Testis (tissue), 3 donors: Measurements from ENCODE around the gene TSBP1. TPM values are rescaled to one million over a fixed set of nuclear protein-coding genes. Genes with fewer than 3 reads are reported as not detected.
"Not testable (repeated sequence)": the region's sequence is repeated elsewhere in the genome, so short reads cannot be mapped to it uniquely, and the experiment has no call there.

Source experiments
- DNase-seq: peaks from one replicate; pipeline ENCODE4 v3.0.0-alpha.2; 2019
- H3K27ac ChIP-seq, 2 donors: fragments of 200-600 bp; sonication (generic); one replicate each; pipeline ENCODE4 v1.5.1; 2019
- H3K27me3 ChIP-seq: fragments of 200-600 bp; sonication (generic); one replicate; pipeline ENCODE4 v1.5.1; 2019
- H3K36me3 ChIP-seq: fragments of 200-600 bp; sonication (generic); one replicate; pipeline ENCODE4 v1.5.1; 2017; ENCODE audit warnings: low read depth; ENCODE audit errors: missing control alignments
- H3K4me1 ChIP-seq: fragments of 200-600 bp; sonication (generic); one replicate; pipeline ENCODE4 v1.5.1; 2019
- H3K4me3 ChIP-seq, 2 donors: fragments of 200-600 bp; sonication (generic); one replicate each; pipeline ENCODE4 v1.5.1; 2017 to 2019
- H3K9me3 ChIP-seq: fragments of 200-600 bp; sonication (generic); one replicate; pipeline ENCODE4 v1.5.1; 2017
- CTCF ChIP-seq, 3 experiments: fragments of 450-650 bp in 2 of 3; fragments of 200-600 bp in 1 of 3; sonication (generic) in 1 of 3; IDR thresholded peaks; one replicate each; pipeline ENCODE4 v1.5.1; 2016 to 2019; ENCODE audit warnings: antibody characterized with exemption in 3 of 3, mild to moderate bottlenecking in 2 of 3, moderate library complexity in 1 of 3
- POLR2A ChIP-seq: fragments of 450-650 bp; IDR thresholded peaks from one replicate; pipeline ENCODE4 v1.6.1; 2017; ENCODE audit warnings: antibody characterized with exemption, mild to moderate bottlenecking, moderate library complexity
- WGBS, 2 donors: methylation state at CpG; one replicate each; pipeline ENCODE4 v1.1.5; 2018; 5-methylcytosine and 5-hydroxymethylcytosine counted together
- intact Hi-C: fragments of 100-400 bp; cut with DNase I; formaldehyde crosslinking; loops from one replicate; pipeline ENCODE4 v1.15.1; 2023; ENCODE audit warnings: low total_unique reads
- polyA plus RNA-seq: library from polyadenylated mRNA; stranded (reverse); fragments of 350-450 nt; fragmentation: Illumina TruSeq; extraction: RNeasy Lipid Tissue Mini Kit (QIAGEN cat#74804); gene quantifications from one replicate; pipeline ENCODE4 v1.2.3, GENCODE V29; 2014; ENCODE audit warnings: low read depth, low replicate concordance; ENCODE audit not compliant: insufficient read depth
- total RNA-seq, 2 donors: library from RNA; depleted of rRNA; stranded (reverse); fragments of >200 nt; gene quantifications; one replicate each; pipeline ENCODE4 v1.2.3, GENCODE V29; 2016

TSBP1 gene
- total and polyA plus RNA-seq, 3 donors from 2014 or later, result 11.8 to 21.0 (median 18.4) TPM

- no peak overlapping the region for H3K4me3 ChIP-seq
- H3K9me3 ChIP-seq, result no peaks in the 10 kb centered on the region
- intact Hi-C loops, result no loop called here
- no peak for TF ChIP-seq POLR2A
- no peak overlapping the region for H3K27ac ChIP-seq
- no peaks in the 10 kb centered on the region for H3K36me3 ChIP-seq
- H3K4me1 ChIP-seq, result peaks cover 12% of the 10 kb centered on the region
- 97% methylated on average over 2 of the region's 2 CpGs for WGBS, 2 donors
- DNase-seq, result no peak
- no peaks in the 10 kb centered on the region for H3K27me3 ChIP-seq
Observed at GRCh38 chr6:32294566-32294965, 77.1 kb downstream of the TSBP1 start.

- no peaks in the 10 kb centered on the region for H3K9me3 ChIP-seq
- H3K27ac ChIP-seq, result no peak overlapping the region
- peaks cover 12% of the 10 kb centered on the region for H3K4me1 ChIP-seq
- intact Hi-C loops, result no loop called here
- H3K27me3 ChIP-seq, result no peaks in the 10 kb centered on the region
- H3K36me3 ChIP-seq, result no peaks in the 10 kb centered on the region
- DNase-seq, result no peak
- 85 to 87% methylated on average over 4 of the region's 4 CpGs for WGBS, 2 donors
- H3K4me3 ChIP-seq, result no peak overlapping the region
- TF ChIP-seq POLR2A (no peak), CTCF (IDR thresholded peaks at IDR 0.05) (no peak)
Observed at GRCh38 chr6:32293695-32294094, 78.0 kb downstream of the TSBP1 start.

- no peak for DNase-seq
- Histone ChIP-seq H3K9me3 (no peaks in the 10 kb centered on the region), H3K36me3 (no peaks in the 10 kb centered on the region), H3K4me1 (peaks cover 12% of the 10 kb centered on the region), H3K27ac (no peak overlapping the region), H3K4me3 (no peak overlapping the region), H3K27me3 (no peaks in the 10 kb centered on the region)
- TF ChIP-seq POLR2A (no peak), CTCF (IDR thresholded peaks at IDR 0.05) (no peak)
- intact Hi-C loops, result no loop called here
- 75 to 79% methylated on average over 1 of the region's 1 CpG for WGBS, 2 donors
Observed at GRCh38 chr6:32291543-32291942, 80.2 kb downstream of the TSBP1 start.

- DNase-seq, result no peak
- TF ChIP-seq CTCF (IDR thresholded peaks at IDR 0.05), result no peak
- no peak for TF ChIP-seq POLR2A
- no peaks in the 10 kb centered on the region for H3K36me3 ChIP-seq
- no peak overlapping the region for H3K27ac ChIP-seq
- intact Hi-C loops, result no loop called here
- H3K9me3 ChIP-seq, result no peaks in the 10 kb centered on the region
- no peaks in the 10 kb centered on the region for H3K27me3 ChIP-seq
- no peak overlapping the region for H3K4me3 ChIP-seq
- peaks cover 12% of the 10 kb centered on the region for H3K4me1 ChIP-seq
Observed at GRCh38 chr6:32290886-32291450, 80.7 kb downstream of the TSBP1 start.

GRCh38 chr6:32288426-32288825, 83.3 kb downstream of the TSBP1 start:
- DNase-seq, result no peak
- Histone ChIP-seq H3K27me3 (no peaks in the 10 kb centered on the region), H3K4me1 (peaks cover 12% of the 10 kb centered on the region), H3K27ac (no peak overlapping the region), H3K36me3 (no peaks in the 10 kb centered on the region), H3K9me3 (no peaks in the 10 kb centered on the region), H3K4me3 (no peak overlapping the region)
- 58 to 68% methylated on average over 2 of the region's 2 CpGs for WGBS, 2 donors
- intact Hi-C loops, result no loop called here
- TF ChIP-seq CTCF (IDR thresholded peaks at IDR 0.05), result no peak
- TF ChIP-seq POLR2A, result no peak

- H3K4me3 ChIP-seq, H3K9me3 ChIP-seq, DNase-seq, H3K36me3 ChIP-seq, intact Hi-C loops, H3K4me1 ChIP-seq, H3K27ac ChIP-seq, H3K27me3 ChIP-seq: not testable (repeated sequence)
- 72 to 75% methylated on average over 2 of the region's 2 CpGs for WGBS, 2 donors
Observed at GRCh38 chr6:32273801-32274577, 97.7 kb downstream of the TSBP1 start.
